Astrocyte (in vitro differentiated cells and primary cell): ENCODE results near the gene PPP2R5C.

Experiments used
- CTCF ChIP-seq: IDR thresholded peaks from 2 replicates; pipeline ENCODE4 v1.5.1; 2011; ENCODE audit warnings: low read depth, mild to moderate bottlenecking, inconsistent platforms, low read length, moderate library complexity; ENCODE audit not compliant: insufficient read depth
- EZH2 ChIP-seq: IDR thresholded peaks from 2 replicates; pipeline ENCODE4 v1.6.1; 2012; ENCODE audit warnings: mild to moderate bottlenecking, low read length, inconsistent platforms; ENCODE audit not compliant: insufficient read depth

DNA sequence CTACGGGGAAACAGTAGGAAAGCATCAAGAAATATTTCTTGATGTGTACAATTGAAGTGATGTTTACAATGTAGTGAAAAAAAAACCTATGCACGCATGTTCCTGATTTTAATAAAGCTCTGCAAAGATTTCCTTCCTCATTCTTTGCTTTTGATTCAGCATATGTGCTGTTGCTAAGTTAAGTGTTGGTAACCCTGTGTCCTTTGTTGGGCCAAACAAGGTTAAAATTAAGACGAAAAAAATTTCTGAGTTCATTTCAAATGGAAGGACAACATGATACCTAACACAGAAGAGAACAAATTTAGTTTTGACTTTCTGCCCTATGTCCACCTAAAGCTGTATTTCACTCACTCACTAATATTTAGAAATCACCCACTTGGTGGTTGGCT is 62.8 kb downstream of the PPP2R5C start:
- TF ChIP-seq CTCF: no peak
- TF ChIP-seq EZH2: no peak
